GM19238 (cell line): Measurements from ENCODE around the gene SWT1.

Experiments used
- DNase-seq: peaks from one replicate; pipeline ENCODE4 v3.0.0; 2011; ENCODE audit warnings: low spot score; ENCODE audit not compliant: insufficient read length

SWT1 gene, protein sequence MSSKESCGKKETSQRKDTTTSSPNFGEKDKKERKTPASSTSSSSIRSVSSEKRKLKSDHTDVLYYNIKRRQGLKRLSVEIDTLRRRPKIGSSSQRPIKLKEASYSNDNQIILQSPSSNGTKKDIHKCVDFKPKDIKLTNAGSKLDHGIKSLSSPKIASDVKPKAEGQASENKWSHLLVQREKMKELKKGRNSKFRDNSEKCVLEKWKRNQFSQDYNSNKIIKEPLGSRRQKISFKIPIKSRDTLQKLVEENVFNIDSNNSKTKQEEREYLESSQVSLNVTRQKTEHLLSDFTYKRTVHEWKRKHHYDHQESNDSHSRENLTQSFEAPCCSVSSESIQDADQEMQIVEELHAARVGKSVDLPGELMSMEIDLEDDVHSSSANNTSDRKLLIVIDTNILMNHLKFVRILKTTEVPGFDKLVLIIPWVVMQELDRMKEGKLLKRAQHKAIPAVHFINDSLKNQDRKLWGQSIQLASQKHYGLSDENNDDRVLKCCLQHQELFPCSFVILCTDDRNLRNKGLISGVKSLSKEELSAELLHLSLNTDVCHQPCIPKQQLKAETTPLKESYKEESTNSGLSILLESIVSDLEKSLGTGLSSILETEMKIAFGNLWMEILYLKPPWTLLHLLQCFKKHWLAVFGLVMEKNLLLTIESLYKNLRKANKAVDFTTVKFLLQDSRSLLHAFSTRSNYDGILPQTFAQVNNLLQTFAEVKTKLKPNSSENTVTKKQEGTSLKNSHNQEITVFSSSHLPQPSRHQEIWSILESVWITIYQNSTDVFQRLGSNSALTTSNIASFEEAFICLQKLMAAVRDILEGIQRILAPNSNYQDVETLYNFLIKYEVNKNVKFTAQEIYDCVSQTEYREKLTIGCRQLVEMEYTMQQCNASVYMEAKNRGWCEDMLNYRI

DNA sequence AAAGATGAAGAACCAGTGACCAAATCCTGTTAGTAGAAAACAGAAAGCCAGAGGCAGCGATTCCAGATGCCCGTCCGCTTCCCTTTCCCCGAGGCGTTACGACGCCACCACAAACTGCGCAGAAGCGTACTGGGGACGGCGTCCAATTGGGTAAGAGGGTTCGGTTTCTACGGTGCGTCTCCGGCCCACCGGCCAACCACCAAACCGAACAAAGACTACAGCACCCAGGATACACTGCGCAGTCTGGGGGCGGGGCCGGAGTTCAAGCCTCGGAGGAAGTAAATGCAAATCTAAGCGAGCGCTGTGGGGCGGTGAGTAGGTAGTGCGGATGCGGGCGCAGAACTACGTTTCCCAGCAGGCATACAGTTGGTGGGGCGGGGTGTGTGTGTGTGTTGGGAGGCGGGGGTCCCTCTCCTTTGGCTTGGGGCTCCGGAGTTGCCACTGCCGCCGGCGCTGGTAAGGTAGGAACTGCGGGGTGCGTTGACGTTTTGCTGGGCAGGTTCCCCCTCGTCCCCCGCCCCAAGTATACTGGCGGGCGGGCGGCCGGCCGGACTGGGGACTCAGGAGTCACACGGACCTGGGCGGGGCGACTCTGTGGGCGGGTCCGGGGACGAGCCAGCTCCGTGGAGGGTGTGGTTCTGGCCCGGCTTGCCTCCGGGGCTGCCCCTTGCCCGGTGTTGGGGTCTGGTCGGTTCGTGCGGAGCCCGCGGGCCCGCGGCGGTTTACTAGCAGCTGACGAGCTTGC, at the start of gene SWT1, which contains the start of gene TRMT1L:
TSS of gene SWT1 (plus strand) at position 314 of the 745 bp plus-strand sequence. CDS start 3,675 bp downstream, outside the sequence.
TSS of gene TRMT1L (minus strand) at position 100 of the 745 bp plus-strand sequence. CDS start 241 bp downstream, outside the sequence.
- peak; percentile 67 for DNase-seq

GRCh38 chr1:185108321-185108720, 48.6 kb upstream of the SWT1 start:
- DNase-seq: no peak

GRCh38 chr1:185110145-185110544, 46.8 kb upstream of the SWT1 start:
- no peak for DNase-seq

- DNase-seq: no peak
Measured at GRCh38 chr1:185111873-185112272, 45.1 kb upstream of the SWT1 start.

GRCh38 chr1:185112356-185112755, 44.6 kb upstream of the SWT1 start:
- DNase-seq: no peak

DNA sequence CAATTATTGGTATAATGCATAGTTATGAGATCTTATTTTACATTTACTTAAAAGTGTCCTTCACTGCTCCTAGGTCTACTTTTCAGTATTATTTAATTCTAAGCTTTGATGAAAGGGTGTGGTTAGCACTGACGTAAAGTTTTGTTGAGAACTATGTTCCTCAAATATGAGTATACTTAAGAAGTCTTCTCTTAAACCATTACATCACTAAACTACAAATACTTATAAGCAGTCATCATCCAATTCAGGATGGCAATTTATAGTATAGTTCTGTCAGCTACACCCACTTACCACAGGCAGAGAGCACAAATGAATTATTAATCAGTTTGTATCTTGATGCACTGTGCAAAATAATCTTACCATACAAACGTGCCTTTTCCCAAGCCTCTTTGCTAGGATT, 27.3 kb upstream of the SWT1 start:
- no peak for DNase-seq

GRCh38 chr1:185132534-185132933, 24.4 kb upstream of the SWT1 start:
- no peak for DNase-seq

DNA sequence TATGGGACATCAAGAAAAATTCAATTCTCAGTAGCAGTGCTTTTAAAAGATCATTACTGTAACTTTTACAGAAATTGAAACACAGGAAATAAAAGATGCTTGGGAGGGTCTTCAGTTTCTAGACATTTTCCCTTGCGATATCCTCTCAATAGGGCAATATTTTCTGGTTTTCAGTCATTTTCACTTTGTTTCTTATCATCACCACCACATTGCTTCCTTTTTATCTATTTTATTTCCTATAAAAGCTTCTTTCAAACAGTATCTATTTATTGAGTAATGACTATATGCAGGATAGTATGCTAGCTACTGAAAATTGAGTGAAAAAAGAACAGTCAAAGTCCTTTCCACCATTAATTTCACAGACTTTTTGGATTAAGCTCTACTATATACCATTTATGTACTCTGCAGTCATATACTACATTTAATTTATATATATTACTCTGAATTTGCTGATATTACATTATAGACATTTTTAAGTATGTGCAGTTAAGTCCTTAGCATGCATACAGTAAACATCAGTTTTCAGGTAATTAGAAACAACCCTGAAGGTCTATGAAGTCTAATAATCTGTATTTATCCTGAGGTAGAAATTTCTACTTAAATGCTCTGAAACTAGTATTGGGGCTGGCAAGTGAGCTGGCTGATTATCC, 18.9 kb upstream of the SWT1 start:
- DNase-seq: no peak

DNA sequence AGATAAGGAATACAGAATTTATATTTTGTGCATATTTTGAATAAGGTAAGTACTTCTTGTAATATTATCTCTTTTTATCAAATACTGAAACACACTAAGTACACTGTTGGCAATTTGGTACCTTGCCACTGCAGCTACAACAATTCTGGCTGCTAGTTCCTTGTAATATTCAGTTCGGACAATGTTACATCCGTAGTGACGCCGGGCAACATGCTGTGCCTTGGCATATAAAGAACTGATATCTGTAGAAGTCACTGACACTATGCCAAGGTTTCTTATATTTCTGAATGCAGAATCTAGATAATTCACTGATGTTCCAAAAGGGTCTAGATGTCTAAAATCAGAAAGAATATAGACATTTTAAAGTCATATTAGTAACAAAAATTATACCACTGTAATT, 17.7 kb upstream of the SWT1 start:
- no peak for DNase-seq

DNA sequence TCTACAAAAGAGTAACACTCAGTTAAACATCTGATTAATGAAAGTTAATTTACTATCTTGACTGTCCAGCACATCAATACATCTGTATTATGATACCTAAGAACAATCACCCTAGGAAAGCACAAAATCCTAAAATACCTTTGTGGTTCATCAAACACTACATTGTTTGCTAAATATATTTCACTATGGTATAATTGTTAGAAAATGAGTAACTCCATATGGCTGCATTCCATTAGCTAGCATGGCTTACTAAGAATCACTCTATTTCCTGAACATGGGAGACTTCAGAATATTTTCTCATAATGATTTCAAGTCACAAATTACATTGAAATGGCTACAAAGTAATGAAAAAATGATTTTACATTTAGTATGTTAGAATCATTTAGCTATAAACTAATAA, 12.7 kb upstream of the SWT1 start:
- DNase-seq: no peak

- no peak for DNase-seq
Measured at GRCh38 chr1:185151215-185151614, 5.8 kb upstream of the SWT1 start.

DNA sequence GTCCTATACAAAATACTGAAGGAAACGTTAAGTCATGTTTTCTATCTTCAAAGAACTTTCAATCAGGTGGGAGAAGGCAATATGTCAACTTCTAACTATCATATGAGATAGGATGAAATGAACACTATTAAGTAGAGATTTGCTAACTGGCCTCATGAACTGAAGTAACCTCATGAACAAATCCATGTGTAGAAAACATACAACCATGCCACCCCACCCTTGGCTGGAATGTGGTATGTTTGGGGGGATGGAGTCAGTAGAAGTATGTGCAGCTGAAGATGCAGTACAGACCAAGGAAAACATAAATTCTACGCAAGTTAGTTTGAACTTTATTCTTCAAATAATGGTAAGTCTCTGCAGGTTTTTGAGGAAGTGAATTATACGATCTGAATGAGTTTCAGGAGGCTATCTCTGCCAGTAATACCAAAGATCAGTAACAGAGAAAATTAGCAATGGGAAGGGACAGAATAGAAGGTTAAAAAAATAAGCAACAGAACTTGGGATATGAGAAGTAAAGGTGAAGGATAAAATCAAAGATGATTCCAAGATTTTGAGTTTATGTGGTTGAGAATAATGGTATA, 4.7 kb upstream of the SWT1 start:
- DNase-seq: no peak

- no peak for DNase-seq
Measured at GRCh38 chr1:185154912-185155513, 2.0 kb upstream of the SWT1 start.

GRCh38 chr1:185155600-185156287, 1.2 kb upstream of the SWT1 start:
- no peak for DNase-seq

- no peak for DNase-seq
Measured at GRCh38 chr1:185156288-185156853, 596 bp upstream of the SWT1 start.

GRCh38 chr1:185157599-185158412, 839 bp downstream of the SWT1 start:
- DNase-seq: no peak

GRCh38 chr1:185158800-185159199, 1.8 kb downstream of the SWT1 start:
- no peak for DNase-seq

DNA sequence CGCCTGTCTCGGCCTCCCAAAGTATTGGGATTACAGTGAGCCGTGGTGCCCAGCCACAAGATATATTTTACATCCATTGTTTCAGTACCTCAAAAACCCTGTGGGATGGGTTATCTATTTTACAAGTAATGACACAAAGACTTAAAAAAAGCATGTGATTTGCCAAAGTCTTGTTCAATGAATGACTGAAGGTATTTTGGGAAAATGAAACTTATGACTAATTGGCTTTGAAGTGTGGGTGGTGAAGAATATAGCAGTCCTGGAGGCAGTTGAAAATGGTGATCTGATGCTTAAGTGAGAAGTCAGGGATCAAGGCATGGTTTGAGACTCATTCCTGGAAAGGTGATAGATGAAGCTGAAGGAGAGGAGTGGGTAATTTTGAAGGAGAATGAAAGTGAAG, 3.0 kb downstream of the SWT1 start:
- no peak for DNase-seq
